IPS DF 19.7 (cell line): Measurements from ENCODE around the gene ADARB2.

Experiments
- DNase-seq: peaks from one replicate; pipeline ENCODE4 v3.0.0-alpha.2; 2013; ENCODE audit warnings: low read depth, low spot score

The ADARB2 gene

DNA sequence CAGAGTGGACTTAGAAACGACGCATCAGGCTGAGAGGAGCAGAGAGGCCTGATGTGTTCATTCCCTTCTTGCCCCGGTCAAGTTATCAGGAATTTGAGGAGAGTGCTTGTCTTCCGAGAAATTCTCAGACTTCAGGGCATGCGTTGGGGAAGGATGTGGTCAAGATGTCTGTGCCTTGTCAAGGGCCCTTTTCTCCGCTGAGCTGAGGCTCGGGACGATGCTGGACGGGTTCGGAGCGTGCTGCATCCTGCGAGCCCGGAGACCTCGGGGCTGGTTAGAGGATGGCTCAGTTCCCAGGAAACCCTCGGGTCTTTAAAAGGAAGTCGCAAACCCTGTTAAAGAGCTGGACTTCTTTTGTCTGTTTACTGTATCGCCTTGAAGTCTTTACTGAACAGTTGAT is 325.4 kb downstream of the ADARB2 start:
- no peak for DNase-seq

DNA sequence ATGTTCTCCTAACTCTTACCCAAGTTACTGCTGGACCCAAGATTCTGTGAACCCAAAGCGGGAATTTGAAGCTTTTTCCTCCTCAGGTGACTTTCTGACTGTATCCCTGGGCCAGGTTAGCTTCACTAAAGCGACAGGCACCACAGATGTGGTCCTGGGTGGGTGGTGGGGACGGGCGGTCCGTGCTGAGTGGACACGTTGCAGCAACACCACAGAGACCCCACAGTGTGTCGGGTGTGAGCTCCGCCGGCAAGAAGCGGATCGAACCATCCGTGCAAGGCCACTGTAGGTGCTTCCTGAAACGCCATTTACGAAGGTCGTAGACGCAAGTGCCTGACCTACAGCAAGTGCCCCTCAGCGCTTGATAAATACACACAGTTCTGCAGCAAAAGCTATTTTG is 325.9 kb downstream of the ADARB2 start:
- no peak for DNase-seq

- DNase-seq: no peak
These were observed 326.6 kb downstream of the ADARB2 start for GRCh38 chr10:1410469-1411395.

- no peak for DNase-seq
These were observed 327.3 kb downstream of the ADARB2 start for GRCh38 chr10:1410032-1410431.

DNA sequence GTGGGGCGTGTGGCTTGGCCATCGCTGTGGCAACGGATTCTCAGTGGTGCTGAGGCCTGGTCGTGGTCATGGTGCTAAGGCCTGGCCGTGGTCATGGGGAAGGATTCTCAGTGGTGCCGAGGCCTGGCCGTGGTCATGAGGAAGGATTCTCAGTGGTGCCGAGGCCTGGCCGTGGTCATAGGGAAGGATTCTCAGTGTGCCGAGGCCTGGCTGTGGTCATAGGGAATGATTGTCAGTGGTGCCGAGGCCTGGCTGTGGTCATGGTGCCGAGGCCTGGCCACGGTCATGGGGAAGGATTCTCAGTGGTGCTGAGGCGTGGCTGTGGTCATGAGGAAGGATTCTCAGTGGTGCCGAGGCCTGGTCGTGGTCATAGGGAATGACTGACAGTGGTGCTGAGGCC is 327.9 kb downstream of the ADARB2 start:
- no peak for DNase-seq

DNA sequence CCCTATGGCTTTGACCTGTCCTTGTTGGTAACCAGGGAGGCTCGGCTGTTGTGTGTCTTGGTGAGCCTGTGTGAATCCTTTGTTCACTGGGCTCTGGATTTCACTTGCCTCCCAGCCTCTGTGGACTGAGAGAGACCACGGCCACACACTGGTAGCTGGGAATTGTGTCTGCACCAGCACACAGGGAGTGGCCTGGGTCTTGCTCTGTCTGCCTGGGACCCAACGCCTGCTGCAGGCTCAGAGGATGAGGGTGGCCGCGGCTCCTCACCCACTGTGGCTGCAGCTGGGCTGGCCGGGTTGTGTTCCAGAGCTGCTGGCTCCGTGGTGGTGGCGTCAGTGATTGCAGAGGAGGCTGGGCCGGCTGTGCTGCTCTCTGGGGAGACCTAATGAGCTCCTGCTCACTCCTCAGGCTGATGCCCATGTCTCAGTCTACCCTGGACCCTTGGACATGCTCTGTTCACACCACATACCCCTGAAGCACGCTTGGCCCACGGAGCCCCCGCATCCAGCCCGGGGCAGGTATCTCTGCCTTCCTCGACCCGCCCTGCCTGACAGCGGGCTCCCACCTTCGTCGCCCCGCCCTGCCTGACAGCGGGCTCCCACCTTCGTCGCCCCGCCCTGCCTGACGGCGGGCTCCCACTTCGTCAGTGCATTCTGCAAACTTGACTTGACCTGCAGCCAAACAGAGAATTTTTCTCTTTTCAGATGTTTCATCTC is 328.5 kb downstream of the ADARB2 start:
- DNase-seq: no peak

DNA sequence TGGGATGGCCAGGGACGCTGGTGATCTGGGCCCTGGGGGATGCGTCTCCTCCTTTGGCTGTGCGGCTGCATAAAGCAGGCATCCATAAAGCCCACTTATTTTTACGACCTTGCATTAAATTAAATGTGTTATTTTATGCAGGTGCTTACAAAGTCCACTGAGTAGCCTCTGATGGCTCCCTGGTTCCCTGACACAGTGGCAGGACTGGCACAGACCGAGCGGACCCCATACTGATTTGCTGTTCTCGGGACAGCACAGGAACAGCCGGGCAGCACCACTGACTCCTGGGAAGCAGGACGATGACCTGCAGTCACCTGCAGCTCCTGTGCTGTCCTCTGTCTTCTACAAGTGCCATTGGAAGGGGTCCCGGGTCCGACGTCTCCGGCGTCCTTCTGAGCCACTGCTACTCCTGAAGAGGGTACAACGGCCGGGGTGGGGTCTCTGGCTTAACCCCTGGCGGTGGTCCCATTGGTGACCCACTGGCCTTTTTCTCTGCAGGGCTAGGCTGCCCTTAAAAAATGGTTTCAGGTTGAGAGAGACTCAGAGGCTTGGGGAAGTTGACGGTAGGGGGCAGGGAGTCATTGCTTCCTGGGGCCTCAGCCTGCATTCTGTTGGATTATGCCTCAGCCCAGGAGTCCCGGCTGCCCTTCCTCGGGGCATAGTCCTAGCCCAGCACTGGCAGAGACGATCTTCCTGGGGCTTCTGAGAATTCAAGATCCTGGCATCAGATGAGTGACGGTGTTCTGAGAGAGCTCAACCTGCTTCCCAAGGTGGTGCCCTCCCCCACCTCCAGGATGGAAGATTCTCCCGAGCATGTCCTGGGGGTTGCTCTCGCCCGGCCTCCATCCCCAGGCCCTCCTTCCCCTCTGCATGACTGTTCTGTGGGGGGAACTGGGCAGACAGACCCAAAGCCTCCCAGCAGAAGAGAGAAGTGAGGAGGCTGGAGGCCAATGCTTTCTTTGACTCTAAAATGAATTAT is 330.1 kb downstream of the ADARB2 start:
- no peak for DNase-seq

- no peak for DNase-seq
These were observed 331.0 kb downstream of the ADARB2 start for GRCh38 chr10:1406132-1406966.

DNA sequence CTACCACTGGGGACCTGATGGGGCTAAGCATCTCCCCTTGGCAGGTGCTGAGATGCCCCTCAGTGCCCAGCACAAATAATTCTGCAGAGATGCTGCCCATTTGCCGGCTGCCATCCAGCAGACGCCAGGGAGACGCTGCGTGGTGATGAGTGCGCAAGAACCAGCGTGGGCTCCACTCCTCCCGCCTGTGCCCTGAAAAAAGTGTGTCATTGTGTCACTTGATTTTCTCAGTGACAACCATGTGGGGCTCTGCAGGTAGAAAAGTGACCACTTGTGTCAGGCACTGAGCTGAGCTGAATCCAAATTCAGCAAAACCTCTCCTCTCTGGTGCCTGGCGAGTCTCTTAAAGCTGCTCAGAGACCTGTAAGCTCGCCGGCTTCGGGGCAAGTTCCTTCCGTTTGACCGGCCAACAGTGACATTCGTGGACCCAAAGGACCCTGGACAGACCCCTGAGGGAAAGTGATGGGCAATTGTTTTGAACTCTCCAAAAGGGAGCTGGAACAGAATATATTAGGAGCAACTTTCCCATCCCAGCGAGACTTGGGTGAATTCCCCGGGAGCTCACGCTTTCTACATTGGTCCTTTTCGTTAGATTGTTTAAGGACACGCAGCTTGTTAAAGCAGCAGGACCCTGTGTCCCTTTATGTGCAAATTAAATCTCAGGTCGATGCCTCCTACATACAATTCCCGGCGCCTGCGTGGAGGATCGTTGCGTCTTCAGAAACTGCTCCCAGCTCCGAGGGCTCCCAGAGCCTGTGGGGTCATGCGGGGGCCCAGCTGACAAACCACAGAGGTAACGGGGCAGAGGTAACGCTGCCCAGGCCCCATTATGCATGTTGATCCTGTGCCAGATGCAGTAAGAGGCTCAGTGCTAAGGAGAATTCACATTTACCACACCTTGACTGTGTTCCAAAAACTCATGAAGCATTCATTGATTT is 332.7 kb downstream of the ADARB2 start:
- no peak for DNase-seq

- no peak for DNase-seq
These were observed 333.6 kb downstream of the ADARB2 start for GRCh38 chr10:1403508-1404322.

GRCh38 chr10:1402816-1403507 is 334.4 kb downstream of the ADARB2 start:
- DNase-seq: no peak

- no peak for DNase-seq
These were observed 335.1 kb downstream of the ADARB2 start for GRCh38 chr10:1402016-1402770.

DNA sequence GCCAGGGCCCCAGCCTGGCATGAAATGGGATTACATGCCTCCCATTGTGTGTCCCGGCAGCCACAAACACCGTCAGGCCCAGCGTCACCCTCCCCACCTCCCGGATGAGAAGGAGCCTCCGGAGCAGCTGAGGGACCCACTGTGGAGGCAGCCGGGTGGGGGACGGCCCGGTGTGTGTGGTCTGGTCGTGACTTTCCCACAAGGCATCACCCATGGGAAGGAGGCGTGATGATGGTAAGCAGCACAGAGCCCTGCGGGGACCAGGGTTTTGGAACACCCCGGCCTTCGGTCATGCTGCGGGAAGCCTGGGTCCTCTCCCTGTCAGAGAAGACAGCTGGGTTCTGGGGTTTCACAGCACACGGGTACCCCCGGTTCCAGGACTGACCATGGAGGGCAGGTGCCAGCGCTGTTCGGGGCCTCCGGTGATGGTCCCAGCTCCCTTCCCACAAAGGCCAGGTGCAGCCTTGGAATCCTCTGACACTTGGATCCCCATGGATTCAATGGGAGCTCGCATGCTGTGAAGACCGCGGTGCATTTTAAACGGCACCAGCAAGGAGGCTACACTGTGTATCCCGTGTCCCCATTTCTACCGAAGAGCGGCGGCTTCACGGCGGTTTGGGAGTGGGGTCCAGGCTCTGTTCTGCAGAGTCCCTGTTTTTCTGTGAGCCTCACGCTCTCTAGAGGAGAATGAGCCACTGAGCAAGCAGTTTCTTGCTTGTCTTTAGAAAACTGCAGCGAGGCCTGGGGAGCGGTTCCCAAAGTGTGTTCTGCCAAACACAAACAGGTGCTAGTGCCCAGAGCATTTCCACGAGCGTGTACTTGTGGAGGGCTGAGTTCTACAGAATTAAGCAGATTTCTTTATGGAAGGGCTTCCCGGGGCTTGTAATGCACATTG is 336.0 kb downstream of the ADARB2 start:
- DNase-seq: no peak

- no peak for DNase-seq
These were observed 336.9 kb downstream of the ADARB2 start for GRCh38 chr10:1400101-1401070.

DNA sequence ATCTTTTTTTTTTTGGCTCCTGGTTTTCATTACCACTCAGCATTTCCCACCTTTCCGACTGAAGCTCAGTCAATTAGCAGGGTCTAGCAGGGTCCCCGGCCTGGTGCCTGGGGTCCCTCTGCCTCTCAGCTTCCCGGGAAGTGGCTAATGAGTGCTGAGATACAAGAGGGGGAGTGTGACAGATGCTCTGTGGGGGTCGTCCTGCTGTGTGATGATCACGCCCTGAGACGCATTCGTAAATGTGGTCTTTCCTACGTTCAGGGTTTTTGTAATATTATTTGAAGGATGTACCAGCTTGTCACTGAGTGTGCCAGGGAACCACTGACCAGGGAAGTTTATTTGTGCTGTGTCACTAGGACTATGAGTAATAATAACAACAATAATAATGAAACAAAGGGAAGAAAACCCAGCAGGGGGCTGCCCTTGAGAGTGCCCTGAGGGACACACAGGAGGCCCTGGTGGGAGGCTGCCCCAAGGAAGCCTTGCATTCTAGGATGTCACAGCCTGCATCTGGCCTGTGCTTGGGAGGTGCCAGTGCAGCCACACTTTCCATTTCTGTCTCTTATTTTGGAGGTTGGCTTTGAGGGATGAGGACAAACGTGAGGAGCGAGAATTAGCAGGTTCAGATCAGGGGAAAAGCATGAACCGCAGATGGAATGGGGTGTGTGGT is 337.8 kb downstream of the ADARB2 start:
- DNase-seq: no peak
